HepG2 (cell line): ENCODE results near the gene C3orf18. TPM values are rescaled to one million over a fixed set of nuclear protein-coding genes. Genes with fewer than 3 reads are reported as not detected.

ENCODE experiments used
- ATAC-seq: fragments of 200-7000 bp; cut with Tn5 transposase; 3 replicates; pipeline ENCODE4 v1.9.1; 2020; ENCODE audit warnings: mild to moderate bottlenecking, moderate library complexity
- BruUV-seq: library from RNA; stranded (reverse); fragments of 400-500 nt; replicated peaks from 2 replicates; lab custom pipeline; 2021; lab: Mats Ljungman, UMichigan
- CTCF ChIA-PET: fragments of 300-600 bp; formaldehyde crosslinking; extraction: SDS; loops from one replicate; lab custom pipeline; 2021; ENCODE audit warnings: low total read pairs, inconsistent platforms, low intra/inter-chr PET ratio; lab: Yijun Ruan, JAX
- POLR2A ChIA-PET: fragments of 350-600 bp; sonication (Branson Sonifier 250); formaldehyde crosslinking; loops from one replicate; lab custom pipeline; 2020; ENCODE audit warnings: antibody characterized with exemption, inconsistent platforms; lab: Yijun Ruan, JAX
- DNase-seq: peaks from one replicate; pipeline ENCODE4 v3.0.0-alpha.2; 2015; ENCODE audit warnings: low spot score
- FAIRE-seq: peaks from 3 replicates; lab custom pipeline; 2011; peaks lifted over from hg19 to GRCh38; lab: Jason Lieb, UNC
- H2AFZ ChIP-seq: one replicate; pipeline ENCODE4 v1.6.1; 2011; ENCODE audit warnings: low read length, inconsistent platforms
- H3K27ac ChIP-seq: fragments of 300-600 bp; 3 replicates; pipeline ENCODE4 v1.8.0; 2011; ENCODE audit warnings: mixed run types, mild to moderate bottlenecking, mixed read lengths, low read length, inconsistent platforms; ENCODE audit not compliant: insufficient read depth; ENCODE audit errors: extremely low read length
- H3K27me3 ChIP-seq, 2 experiments: fragments of 200-600 bp in 1 of 2; 2 replicates in 1 of 2; 3 replicates in 1 of 2; pipeline versions ENCODE4 v1.6.0 to v1.8.0; 2011; ENCODE audit warnings: low read length in 2 of 2, mild to moderate bottlenecking in 2 of 2, moderate library complexity in 2 of 2, inconsistent platforms in 1 of 2; ENCODE audit not compliant: insufficient read depth in 2 of 2, control insufficient read depth in 1 of 2
- H3K36me3 ChIP-seq, 2 experiments: fragments of 200-600 bp in 1 of 2; replicated peaks in 1 of 2; 2 replicates in 1 of 2; 3 replicates in 1 of 2; pipeline versions ENCODE4 v1.5.1 to v1.8.0; 2011; ENCODE audit warnings: low read length in 2 of 2, inconsistent platforms in 1 of 2; ENCODE audit not compliant: insufficient read depth in 2 of 2, control insufficient read depth in 1 of 2
- H3K4me1 ChIP-seq: 2 replicates; pipeline ENCODE4 v1.5.1; 2012; ENCODE audit warnings: low read length, inconsistent platforms; ENCODE audit not compliant: insufficient read depth
- H3K4me2 ChIP-seq: 2 replicates; pipeline ENCODE4 v1.6.0; 2011; ENCODE audit warnings: low read depth, low read length, inconsistent platforms
- H3K4me3 ChIP-seq, 3 experiments: fragments of 200-600 bp in 1 of 3; sonication (generic), shearing (Covaris generic) in 1 of 3; replicated peaks in 1 of 3; 2 replicates each; pipeline ENCODE4 v1.5.1; 2011 to 2016; ENCODE audit warnings: low read length in 3 of 3, inconsistent platforms in 2 of 3, low read depth in 2 of 3, mild to moderate bottlenecking in 2 of 3, control low read depth in 1 of 3, mixed read lengths in 1 of 3; ENCODE audit not compliant: insufficient read depth in 1 of 3
- H3K79me2 ChIP-seq: one replicate; pipeline ENCODE4 v1.6.1; 2011; ENCODE audit warnings: low read length, inconsistent platforms; ENCODE audit not compliant: insufficient read depth
- H3K9ac ChIP-seq: 2 replicates; pipeline ENCODE4 v1.6.0; 2011; ENCODE audit warnings: mild to moderate bottlenecking, low read depth, low read length, inconsistent platforms; ENCODE audit not compliant: insufficient read depth
- H3K9me3 ChIP-seq: 2 replicates; pipeline ENCODE4 v1.5.1; 2012; ENCODE audit warnings: mild to moderate bottlenecking, low read length
- H4K20me1 ChIP-seq: 2 replicates; pipeline ENCODE4 v1.6.0; 2011; ENCODE audit warnings: inconsistent platforms, mild to moderate bottlenecking, low read length, moderate library complexity; ENCODE audit not compliant: insufficient read depth
- BHLHE40 ChIP-seq: IDR thresholded peaks from 2 replicates; pipeline ENCODE4 v1.6.1; 2011; ENCODE audit warnings: low read length, improper control_type of control experiment
- MAZ ChIP-seq, 2 experiments: sonication (generic) in 1 of 2; formaldehyde crosslinking in 1 of 2; IDR thresholded peaks; 2 replicates each; pipeline versions ENCODE4 v1.5.0 to v1.6.1; 2012 to 2020; ENCODE audit warnings: low read depth in 2 of 2, mild to moderate bottlenecking in 2 of 2, borderline replicate concordance in 1 of 2, improper control_type of control experiment in 1 of 2, low read length in 1 of 2, missing genetic modification reagents in 1 of 2, moderate library complexity in 1 of 2
- MED1 ChIP-seq: sonication (generic); formaldehyde crosslinking; IDR thresholded peaks from 2 replicates; pipeline ENCODE4 v1.4.0; 2020; ENCODE audit warnings: missing genetic modification reagents
- NFYC ChIP-seq: IDR thresholded peaks from 2 replicates; pipeline ENCODE4 v1.6.1; 2016; ENCODE audit warnings: missing genetic modification reagents, missing compliant biosample characterization
- POLR2G ChIP-seq: fragments of 200-400 bp; formaldehyde crosslinking; IDR thresholded peaks from 2 replicates; pipeline ENCODE4 v1.6.1; 2018; ENCODE audit warnings: mild to moderate bottlenecking, low read depth, low read length, moderate library complexity
- PRDM15 ChIP-seq: sonication (generic); formaldehyde crosslinking; IDR thresholded peaks from 2 replicates; pipeline ENCODE4 v1.4.0; 2020; ENCODE audit warnings: missing genetic modification reagents
- ZNF589 ChIP-seq: sonication (generic); formaldehyde crosslinking; conservative IDR thresholded peaks from 2 replicates; pipeline ENCODE4 v1.8.0; 2022; ENCODE audit warnings: mild to moderate bottlenecking, moderate library complexity, missing genetic modification reagents
- WGBS: methylation state at CpG from one replicate; pipeline ENCODE4 v1.1.6; 2017; ENCODE audit warnings: low lambda C conversion rate; 5-methylcytosine and 5-hydroxymethylcytosine counted together
- in situ Hi-C: cut with HindIII; loops from 2 replicates; pipeline ENCODE4 v1.10.0; 2017; ENCODE audit warnings: low pct_unique_long_range_greater_than_20kb; ENCODE audit not compliant: extremely low pct_ligation_motif_present
- intact Hi-C: fragments of 100-400 bp; cut with micrococcal nuclease; formaldehyde crosslinking; loops from one replicate; pipeline ENCODE4 v1.10.0; 2022; ENCODE audit not compliant: unreplicated experiment
- polyA plus RNA-seq, 8 experiments: library from polyadenylated mRNA; depleted of rRNA in 3 of 8; stranded (reverse) in 7 of 8; unstranded in 1 of 8; fragments of >200 nt; fragmentation: Illumina TruSeq in 4 of 8; extraction: Trizol in 4 of 8; gene quantifications; 2 replicates each; pipeline versions ENCODE4 v1.2.1 to v1.2.3, GENCODE V29; 2011 to 2016; ENCODE audit warnings: low read depth in 4 of 8, missing spikeins in 1 of 8, mixed read lengths in 1 of 8; ENCODE audit not compliant: insufficient read depth in 1 of 8
- total RNA-seq, 5 experiments: library from RNA; depleted of rRNA; stranded (reverse); fragments of >200 nt; fragmentation: Illumina TruSeq; extraction: Trizol; gene quantifications; 2 replicates each; pipeline ENCODE4 v1.2.3, GENCODE V29; 2016; ENCODE audit warnings: low read depth in 1 of 5

Gene C3orf18
- total and polyA plus RNA-seq, 2 of the 13 experiments (the other 11 are each of a cell fraction or from before 2014, with no cell fraction given), result 1.6 to 4.8 TPM

DNA sequence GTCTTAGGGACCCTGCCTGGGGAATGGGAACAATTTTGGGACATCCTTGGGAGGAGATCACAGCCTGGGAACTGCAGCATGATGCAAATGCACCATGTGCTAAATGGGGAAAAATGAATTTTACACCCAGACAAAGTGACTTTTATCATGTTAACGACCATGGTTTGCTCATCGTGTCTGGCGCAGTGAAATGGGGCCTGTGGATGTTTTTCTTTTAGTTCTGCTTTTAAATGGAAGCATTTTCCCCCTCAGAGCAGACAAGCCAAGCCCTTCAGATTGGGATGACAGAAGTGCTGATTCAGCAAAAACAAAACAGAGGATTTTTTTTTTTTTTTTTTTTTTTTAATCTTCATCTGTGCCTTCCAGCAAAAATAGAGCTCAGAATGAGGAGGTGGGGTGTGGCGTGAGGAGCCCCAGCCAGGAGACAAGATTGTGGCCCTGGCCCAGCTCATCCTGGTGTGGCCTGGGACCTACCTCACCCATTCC lies 49.8 kb downstream of the C3orf18 start (continued):
- TF ChIP-seq ZNF589 (CRISPR knock-in tag), result no peak
- TF ChIP-seq BHLHE40, result no peak
- no peak for TF ChIP-seq MED1 (CRISPR knock-in tag)

DNA sequence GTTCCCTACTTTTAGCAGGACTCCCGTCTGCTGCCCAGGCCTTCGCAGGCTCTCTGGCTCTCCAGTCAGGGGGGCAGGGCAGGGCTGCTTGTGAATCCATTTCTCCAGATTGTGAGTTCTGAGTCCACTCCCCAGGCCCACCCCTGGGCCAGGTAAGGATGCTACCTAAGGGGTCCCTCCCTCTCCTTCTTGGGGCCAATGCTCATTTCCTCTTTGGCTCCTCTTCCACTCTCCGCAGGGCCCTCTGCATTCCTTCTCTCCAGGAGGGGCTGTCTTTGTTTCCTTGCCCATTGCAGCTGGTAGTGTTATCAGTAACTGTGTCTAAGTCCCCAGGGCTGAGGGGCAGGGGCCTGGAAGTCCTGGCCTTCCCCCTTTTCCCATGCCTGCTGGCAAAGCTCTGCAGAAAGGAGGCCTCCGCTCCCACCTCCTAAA lies 51.1 kb downstream of the C3orf18 start:
- Histone ChIP-seq H3K27ac (no peak overlapping the region), H3K36me3 (no peaks in the 10 kb centered on the region), H3K4me3 (peak overlapping the region in 2 of 3 experiments; percentile 37 to 51; a peak in 2 of 6 replicates), H3K4me1 (peaks cover 40% of the 10 kb centered on the region), H3K9ac (no peak overlapping the region), H3K27me3 (peaks cover 4 to 45% of the 10 kb centered on the region in 2 experiments; a peak in 4 of 5 replicates), H2AFZ (no peak overlapping the region), H3K4me2 (peak overlapping the region; percentile 67), H3K9me3 (no peaks in the 10 kb centered on the region), H4K20me1 (no peaks in the 10 kb centered on the region), H3K79me2 (no peaks in the 10 kb centered on the region)
- DNase-seq (no peak), ATAC-seq (peak; percentile 31), FAIRE-seq (no peak)
- TF ChIP-seq MAZ (IDR thresholded peaks at IDR 0.05; ENCODE audit: borderline replicate concordance, low read depth, low read length) (no peak), MAZ (CRISPR knock-in tag; IDR thresholded peaks at IDR 0.05; ENCODE audit: low read depth) (peak; percentile 25), PRDM15 (CRISPR knock-in tag) (peak; percentile 75), NFYC (CRISPR knock-in tag) (no peak), POLR2G (no peak)
- no TSS peak for BruUV-seq
- intact Hi-C loops (loop anchor here (5.0 kb wide), 1 partner anchor 144 kb away; no protein-coding TSS in a partner anchor), in situ Hi-C loops (no loop called here)
- POLR2A ChIA-PET, result no interaction called here
- CTCF ChIA-PET, result no interaction called here
- WGBS, result 49% methylated on average over 2 of the region's 4 CpGs
